Superior temporal gyrus (tissue), 1 donor: Measurements from ENCODE around the gene BMAL1.
A peak's percentile ranks its signal among the peaks of the same experiment; 100 is the strongest.
"Not testable (repeated sequence)": the region's sequence is repeated elsewhere in the genome, so short reads cannot be mapped to it uniquely, and the experiment has no call there.

Source experiments
- DNase-seq: peaks from one replicate; pipeline ENCODE4 v3.0.0-alpha.2; 2016; ENCODE audit errors: extremely low spot score

The BMAL1 gene

DNA sequence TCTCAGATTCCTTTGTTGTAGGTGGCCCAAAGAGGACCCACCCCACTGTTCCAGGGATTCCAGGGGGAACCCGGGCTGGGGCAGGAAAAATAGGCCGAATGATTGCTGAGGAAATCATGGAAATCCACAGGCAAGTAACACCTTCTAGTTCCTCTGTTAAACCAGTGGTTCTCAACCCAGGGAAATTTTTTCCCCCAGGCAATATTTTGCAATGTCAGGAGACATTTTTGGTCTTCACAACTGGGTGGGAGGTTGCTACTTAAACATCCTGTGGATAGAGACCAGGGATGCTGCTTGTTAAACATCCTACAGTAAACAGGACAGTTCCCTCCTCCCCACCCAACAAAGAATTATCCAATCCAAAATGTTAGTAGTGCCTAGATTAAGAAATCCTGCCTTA, 100.7 kb downstream of the BMAL1 start:
- no peak for DNase-seq

- DNase-seq = no peak
These were observed 103.1 kb downstream of the BMAL1 start for GRCh38 chr11:13380731-13381130.

DNA sequence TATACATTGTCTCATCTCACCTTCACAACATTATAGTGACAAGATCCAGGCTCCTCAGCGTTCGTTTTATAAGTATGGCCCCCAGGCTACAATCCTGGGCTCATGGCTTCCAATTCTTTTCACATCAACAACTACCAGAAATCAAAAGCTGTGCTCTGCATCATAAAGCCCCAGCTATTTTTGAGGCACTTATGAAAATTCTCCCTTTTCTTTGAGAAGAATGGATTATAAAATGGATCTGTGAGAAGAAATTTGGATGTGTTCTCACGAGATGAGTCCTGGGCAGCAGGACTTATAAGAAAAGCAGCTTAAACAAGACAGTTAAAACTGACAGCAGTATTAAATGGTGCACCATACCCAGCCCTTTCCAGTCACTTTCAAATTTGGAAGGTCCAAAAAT, 105.2 kb downstream of the BMAL1 start:
- no peak for DNase-seq

DNA sequence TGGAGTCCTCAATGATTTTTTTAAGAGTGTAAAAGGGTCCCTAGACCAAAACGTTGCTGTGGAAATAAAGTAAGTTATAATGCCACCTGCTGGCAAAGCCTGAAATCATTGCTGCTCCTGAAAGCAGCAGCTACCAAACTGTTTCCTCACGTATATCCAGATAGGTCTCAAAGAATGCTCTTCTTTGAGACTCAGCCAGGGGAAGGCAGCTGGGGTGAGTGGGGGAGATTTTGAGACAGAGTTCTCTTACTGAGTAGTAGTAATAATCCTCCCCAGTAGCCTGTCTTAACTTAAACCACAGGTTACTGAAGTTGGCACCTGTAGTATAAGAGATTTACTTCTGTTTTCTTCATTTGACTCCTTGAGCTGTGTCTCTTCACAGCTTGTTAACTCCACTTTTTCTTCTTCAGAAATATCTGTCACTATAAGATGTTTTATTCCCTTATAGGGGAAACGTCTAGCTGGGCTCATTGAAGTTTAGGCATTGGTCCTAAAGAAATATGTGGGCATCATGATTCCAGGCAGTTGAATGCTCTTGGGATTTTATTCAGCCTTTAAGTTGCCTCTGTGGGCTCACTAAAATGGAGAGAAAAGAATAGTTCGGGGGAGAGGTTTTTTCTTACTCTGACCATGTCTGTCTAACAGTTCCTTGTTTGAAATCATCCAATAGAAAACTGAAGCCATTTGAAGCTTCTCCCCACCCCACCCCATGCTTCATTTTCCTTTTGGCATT, 107.5 kb downstream of the BMAL1 start:
- DNase-seq = peak; percentile 76

- DNase-seq = no peak
These were observed 109.0 kb downstream of the BMAL1 start for GRCh38 chr11:13386567-13386966.

GRCh38 chr11:13388741-13389140, 111.2 kb downstream of the BMAL1 start:
- no peak for DNase-seq

DNA sequence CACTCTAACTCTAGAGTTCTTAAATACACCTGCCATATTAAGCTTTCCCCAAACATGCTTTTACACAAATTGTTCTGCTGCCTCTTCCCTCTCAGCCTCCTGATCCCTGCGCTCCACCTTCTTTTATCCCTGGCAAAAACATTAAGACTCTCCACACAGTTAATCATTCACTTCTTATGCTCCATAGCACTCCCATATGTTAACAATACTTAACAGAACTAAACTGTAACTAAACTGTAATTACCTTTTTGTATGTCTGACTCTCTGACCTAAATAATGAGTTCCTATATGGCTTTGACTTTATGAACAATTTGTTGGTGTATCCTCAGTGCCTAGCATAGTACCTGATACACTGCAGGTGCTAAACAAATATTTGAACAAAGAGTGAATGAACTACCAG, 113.6 kb downstream of the BMAL1 start:
- no peak for DNase-seq

DNA sequence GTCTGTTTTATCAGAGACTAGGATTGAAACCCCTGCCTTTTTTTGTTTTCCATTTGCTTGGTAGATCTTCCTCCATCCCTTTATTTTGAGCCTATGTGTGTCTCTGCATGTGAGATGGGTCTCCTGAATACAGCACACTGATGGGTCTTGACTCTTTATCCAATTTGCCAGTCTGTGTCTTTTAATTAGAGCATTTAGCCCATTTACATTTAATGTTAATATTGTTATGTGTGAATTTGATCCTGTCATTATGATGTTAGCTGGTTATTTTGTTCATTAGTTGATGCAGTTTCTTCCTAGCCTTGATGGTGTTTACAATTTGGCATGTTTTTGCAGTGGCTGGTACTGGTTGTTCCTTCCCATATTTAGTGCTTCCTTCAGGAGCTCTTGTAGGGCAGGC, 120.7 kb downstream of the BMAL1 start:
- DNase-seq = not testable (repeated sequence)

- DNase-seq = no peak
These were observed 127.6 kb downstream of the BMAL1 start for GRCh38 chr11:13405220-13405619.

- no peak for DNase-seq
These were observed 137.6 kb downstream of the BMAL1 start for GRCh38 chr11:13415201-13415600.

GRCh38 chr11:13421561-13421960, 144.0 kb downstream of the BMAL1 start:
- DNase-seq = no peak

GRCh38 chr11:13423372-13423771, 145.8 kb downstream of the BMAL1 start:
- DNase-seq = no peak

- DNase-seq = no peak
These were observed 149.8 kb downstream of the BMAL1 start for GRCh38 chr11:13427440-13427839.

DNA sequence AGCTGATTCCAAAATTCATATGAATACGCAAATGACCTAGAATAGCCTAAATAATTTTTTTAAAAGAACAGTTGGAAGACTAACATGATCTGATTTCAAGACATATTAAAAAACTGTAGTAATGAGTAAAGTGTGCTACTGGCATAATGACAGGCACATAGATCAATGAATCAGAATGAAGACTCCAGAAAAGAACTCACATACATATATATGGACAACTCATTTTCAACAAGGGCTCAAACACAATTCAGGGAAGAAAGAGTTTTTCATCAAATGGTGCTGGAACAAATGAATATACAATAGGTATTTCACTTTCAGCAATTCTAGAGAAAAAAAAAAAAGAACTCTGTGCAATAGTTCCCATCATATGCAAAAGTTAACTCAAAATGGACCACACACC, 151.7 kb downstream of the BMAL1 start:
- DNase-seq = no peak

GRCh38 chr11:13429836-13430235, 152.2 kb downstream of the BMAL1 start:
- no peak for DNase-seq

DNA sequence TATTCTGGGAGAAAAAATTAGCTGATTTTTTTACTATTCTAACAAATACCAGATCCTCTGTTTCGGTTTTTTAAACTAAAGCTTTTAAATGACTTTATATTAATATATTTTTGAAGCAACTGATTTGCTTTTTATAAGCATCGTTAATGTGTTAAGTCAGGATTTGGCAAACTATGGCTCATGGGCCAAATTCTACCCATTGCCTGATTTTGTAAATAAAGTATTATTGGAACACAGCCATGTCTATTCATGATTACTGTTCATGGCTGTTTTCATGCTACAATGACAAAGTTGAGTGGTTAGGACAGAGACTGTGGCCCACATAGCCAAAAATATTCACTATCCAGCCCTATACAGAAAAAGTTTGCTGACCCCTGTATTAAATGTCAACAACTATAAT, 155.8 kb downstream of the BMAL1 start:
- DNase-seq = no peak

GRCh38 chr11:13434247-13435205, 156.9 kb downstream of the BMAL1 start:
- no peak for DNase-seq

DNA sequence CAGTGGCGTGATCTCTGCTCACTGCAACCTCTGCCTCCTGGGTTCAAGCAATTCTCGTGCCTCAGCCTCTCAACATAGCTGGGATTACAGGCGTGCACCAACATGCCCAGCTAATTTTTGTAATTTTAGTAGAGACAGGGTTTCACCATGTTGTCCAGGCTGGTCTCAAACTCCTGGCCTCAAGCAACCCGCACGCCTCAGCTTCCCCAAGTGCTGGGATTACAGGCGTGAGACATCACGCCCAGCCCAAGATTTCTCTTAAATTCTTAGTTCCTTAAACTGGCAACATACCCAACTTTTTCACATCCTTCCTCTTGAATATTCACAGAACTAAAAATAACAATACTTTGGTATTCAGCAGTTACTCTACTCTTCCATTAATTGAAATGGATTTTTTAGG, 159.2 kb downstream of the BMAL1 start:
- DNase-seq = not testable (repeated sequence)
